PC-9 (cell line): Measurements from ENCODE around the gene DEFB132.

Experiments used
- EZH2 ChIP-seq: fragments of 200-600 bp; sonication (generic); IDR thresholded peaks from 2 replicates; pipeline ENCODE4 v1.8.0; 2017; ENCODE audit warnings: antibody characterized with exemption, low read depth
- TF ChIP-seq, protein P1 (sequence below): fragments of 200-600 bp; sonication (generic); conservative IDR thresholded peaks from 2 replicates; pipeline ENCODE4 v1.6.1; 2017; ENCODE audit warnings: mixed run types, antibody characterized with exemption, mild to moderate bottlenecking, moderate library complexity

DNA sequence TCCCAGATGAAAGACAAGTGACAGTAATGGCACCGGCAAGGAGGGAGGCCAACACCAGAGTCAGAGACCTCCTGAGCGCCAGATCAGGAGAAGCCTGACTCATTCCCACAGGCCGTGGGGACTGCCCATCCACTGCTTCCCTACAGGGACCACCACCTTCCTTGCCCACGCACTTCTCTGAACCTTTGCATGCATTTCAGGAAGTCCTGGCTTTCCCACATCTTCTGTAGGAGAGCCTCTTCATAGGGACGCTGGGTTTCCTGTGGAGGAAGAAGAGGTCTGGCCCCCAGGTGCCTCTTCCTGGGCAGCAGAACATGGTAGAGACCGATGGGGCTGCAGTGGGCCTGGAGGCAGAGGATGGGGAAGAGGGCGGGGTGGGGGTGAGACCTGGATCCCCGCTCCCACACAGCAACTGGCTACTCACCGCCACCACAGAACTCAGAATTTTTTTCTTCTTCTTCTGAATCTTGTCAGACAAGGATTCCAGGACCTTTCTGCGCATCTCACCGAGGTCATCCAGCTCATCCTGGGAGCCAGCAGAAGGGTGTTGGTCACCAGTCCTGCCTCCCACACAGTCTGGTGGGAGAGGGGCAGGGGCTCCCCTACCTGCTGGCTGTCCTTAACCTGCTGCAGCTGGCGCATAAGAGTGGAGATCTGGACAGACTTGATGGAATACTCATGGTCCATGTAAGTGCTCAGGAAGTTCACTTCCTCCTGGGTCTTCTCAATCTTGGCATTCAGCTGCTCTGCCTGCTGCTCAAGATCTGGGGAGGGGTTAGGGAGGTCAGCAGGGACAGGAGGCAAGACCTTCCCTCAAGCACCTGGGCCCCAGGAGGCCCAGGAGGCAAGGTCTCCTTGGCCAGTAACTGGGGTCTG is 19.3 kb downstream of the DEFB132 start:
- TF ChIP-seq, protein P1, sequence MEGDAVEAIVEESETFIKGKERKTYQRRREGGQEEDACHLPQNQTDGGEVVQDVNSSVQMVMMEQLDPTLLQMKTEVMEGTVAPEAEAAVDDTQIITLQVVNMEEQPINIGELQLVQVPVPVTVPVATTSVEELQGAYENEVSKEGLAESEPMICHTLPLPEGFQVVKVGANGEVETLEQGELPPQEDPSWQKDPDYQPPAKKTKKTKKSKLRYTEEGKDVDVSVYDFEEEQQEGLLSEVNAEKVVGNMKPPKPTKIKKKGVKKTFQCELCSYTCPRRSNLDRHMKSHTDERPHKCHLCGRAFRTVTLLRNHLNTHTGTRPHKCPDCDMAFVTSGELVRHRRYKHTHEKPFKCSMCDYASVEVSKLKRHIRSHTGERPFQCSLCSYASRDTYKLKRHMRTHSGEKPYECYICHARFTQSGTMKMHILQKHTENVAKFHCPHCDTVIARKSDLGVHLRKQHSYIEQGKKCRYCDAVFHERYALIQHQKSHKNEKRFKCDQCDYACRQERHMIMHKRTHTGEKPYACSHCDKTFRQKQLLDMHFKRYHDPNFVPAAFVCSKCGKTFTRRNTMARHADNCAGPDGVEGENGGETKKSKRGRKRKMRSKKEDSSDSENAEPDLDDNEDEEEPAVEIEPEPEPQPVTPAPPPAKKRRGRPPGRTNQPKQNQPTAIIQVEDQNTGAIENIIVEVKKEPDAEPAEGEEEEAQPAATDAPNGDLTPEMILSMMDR = no peak
- TF ChIP-seq EZH2 = no peak
